ENCODE data around the gene CRTC2.

CRTC2 gene

DNA sequence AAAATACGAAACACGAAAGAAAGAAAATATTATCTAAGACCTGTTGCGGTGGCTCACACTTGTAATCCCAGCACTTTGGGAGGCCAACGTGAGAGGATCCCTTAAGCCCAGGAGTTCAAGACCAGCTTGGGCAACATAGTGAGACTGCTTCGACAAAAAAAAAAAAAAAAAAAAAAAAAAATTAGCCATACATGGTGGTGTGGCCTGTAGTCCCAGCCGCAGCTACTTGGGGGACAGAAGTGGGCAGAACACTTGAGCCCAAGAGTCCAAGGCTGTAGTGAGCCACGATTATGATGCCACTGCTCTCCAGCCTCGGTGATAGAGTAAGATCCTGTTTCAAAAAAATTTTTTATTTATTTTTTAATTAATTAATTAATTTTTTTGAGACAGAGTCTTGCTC, 29.2 kb upstream of the CRTC2 start:
- TF ChIP-seq FOXP2 (optimal IDR thresholded peaks at IDR 0.05; ENCODE audit: borderline replicate concordance, extremely low read depth, extremely low read length, insufficient read depth) = no peak
- TF ChIP-seq SIN3A (IDR thresholded peaks at IDR 0.05; ENCODE audit: borderline replicate concordance, insufficient read depth, low read length) = no peak
- TF ChIP-seq TAF1 (IDR thresholded peaks at IDR 0.05; ENCODE audit: borderline replicate concordance, insufficient read depth, low read length) = no peak
- no peak for TF ChIP-seq POLR2AphosphoS5 (IDR thresholded peaks at IDR 0.05; ENCODE audit: low read depth, low read length)
- TF ChIP-seq, protein P1, sequence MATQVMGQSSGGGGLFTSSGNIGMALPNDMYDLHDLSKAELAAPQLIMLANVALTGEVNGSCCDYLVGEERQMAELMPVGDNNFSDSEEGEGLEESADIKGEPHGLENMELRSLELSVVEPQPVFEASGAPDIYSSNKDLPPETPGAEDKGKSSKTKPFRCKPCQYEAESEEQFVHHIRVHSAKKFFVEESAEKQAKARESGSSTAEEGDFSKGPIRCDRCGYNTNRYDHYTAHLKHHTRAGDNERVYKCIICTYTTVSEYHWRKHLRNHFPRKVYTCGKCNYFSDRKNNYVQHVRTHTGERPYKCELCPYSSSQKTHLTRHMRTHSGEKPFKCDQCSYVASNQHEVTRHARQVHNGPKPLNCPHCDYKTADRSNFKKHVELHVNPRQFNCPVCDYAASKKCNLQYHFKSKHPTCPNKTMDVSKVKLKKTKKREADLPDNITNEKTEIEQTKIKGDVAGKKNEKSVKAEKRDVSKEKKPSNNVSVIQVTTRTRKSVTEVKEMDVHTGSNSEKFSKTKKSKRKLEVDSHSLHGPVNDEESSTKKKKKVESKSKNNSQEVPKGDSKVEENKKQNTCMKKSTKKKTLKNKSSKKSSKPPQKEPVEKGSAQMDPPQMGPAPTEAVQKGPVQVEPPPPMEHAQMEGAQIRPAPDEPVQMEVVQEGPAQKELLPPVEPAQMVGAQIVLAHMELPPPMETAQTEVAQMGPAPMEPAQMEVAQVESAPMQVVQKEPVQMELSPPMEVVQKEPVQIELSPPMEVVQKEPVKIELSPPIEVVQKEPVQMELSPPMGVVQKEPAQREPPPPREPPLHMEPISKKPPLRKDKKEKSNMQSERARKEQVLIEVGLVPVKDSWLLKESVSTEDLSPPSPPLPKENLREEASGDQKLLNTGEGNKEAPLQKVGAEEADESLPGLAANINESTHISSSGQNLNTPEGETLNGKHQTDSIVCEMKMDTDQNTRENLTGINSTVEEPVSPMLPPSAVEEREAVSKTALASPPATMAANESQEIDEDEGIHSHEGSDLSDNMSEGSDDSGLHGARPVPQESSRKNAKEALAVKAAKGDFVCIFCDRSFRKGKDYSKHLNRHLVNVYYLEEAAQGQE (IDR thresholded peaks at IDR 0.05; ENCODE audit: insufficient read depth in 1 of 2, low read depth in 2 of 2, low read length in 2 of 2) = no peak

DNA sequence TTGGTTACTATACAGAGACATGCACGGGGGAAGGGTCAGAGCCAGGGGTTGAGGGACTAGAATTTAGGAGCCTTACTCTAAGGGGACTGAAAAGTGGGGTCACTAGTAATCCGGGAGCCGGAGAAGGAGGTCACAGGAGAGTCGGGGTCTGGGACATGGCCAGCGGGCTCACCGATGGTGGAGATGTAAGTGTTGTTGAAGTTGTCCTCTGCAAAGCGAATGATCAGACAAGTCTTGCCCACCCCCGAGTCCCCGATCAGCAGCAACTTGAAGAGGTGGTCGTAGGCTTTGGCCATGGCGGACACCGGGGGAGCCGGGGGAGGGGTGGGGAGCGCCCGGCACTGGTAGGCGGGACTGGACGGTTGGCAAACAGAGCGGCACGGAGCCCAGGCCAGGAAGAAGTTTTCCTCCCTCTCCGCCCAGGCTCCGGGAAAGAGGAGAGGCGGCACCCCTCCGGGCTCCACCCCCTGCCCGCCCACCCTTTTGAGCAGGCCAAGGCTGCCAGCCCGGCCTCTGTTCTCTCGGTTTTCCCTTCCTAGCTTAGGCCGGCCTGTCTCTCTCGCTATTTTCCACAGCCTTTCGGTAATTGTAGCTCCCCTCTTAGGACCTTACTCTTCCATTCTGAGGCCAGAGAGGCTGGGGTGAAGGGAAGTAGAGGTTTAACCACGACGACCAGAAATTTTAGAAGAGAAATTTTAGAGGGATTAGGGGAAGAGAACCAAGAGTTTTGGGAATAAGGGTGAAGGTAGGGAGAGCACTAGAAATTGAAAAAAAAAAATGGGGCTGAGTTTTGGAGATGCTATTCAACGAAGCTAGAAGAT, 27.7 kb upstream of the CRTC2 start, which contains the start of gene RAB13:
Gene RAB13 (minus strand): TSS at position 399 of the 821 bp plus-strand sequence. CDS start 103 bp downstream, at position 296.
- TF ChIP-seq TAF1 (IDR thresholded peaks at IDR 0.05; ENCODE audit: borderline replicate concordance, insufficient read depth, low read length) (peak; percentile 43; the same call in 1 of the 2 replicates), POLR2AphosphoS5 (IDR thresholded peaks at IDR 0.05; ENCODE audit: low read depth, low read length) (peak; percentile 70), SIN3A (IDR thresholded peaks at IDR 0.05; ENCODE audit: borderline replicate concordance, insufficient read depth, low read length) (peak; percentile 47; the same call in 1 of the 2 replicates)
- TF ChIP-seq, protein P1 (IDR thresholded peaks at IDR 0.05; ENCODE audit: insufficient read depth in 1 of 2, low read depth in 2 of 2, low read length in 2 of 2) = no peak

DNA sequence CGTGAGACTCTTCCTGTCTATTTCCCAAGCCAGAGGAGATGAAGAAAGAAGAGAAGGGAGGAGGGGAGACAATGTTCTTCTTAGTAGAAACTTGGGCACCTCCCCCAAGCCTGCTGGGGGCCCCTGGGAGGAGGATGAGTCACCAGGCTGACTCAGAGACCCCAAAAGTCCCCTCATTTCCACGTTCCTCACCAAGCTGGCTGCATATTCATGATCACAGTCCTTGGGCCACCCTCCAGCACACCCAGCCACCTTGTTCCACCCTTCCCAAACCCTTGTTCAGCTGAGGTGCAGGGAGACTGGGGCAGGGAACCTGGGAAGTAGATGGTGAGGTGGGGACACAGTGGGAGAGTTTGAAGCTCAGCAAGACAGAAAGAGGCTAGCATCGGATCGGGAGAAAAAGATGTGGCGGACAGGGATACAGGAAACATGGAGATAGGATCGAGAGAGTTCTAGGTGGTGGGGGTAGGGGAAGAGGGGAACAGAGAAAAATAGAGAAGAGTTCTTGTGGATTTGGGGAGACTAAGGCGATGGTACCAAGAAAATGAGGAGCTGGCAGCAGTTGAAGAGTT, 27.0 kb upstream of the CRTC2 start:
- TF ChIP-seq SIN3A (IDR thresholded peaks at IDR 0.05; ENCODE audit: borderline replicate concordance, insufficient read depth, low read length) = no peak
- TF ChIP-seq FOXP2 (optimal IDR thresholded peaks at IDR 0.05; ENCODE audit: borderline replicate concordance, extremely low read depth, extremely low read length, insufficient read depth) = no peak
- TF ChIP-seq POLR2AphosphoS5 (IDR thresholded peaks at IDR 0.05; ENCODE audit: low read depth, low read length) = no peak
- peak; percentile 39; the same call in 1 of the 2 replicates for TF ChIP-seq TAF1 (IDR thresholded peaks at IDR 0.05; ENCODE audit: borderline replicate concordance, insufficient read depth, low read length)
- TF ChIP-seq, protein P1 (IDR thresholded peaks at IDR 0.05; ENCODE audit: insufficient read depth in 1 of 2, low read depth in 2 of 2, low read length in 2 of 2) = no peak

DNA sequence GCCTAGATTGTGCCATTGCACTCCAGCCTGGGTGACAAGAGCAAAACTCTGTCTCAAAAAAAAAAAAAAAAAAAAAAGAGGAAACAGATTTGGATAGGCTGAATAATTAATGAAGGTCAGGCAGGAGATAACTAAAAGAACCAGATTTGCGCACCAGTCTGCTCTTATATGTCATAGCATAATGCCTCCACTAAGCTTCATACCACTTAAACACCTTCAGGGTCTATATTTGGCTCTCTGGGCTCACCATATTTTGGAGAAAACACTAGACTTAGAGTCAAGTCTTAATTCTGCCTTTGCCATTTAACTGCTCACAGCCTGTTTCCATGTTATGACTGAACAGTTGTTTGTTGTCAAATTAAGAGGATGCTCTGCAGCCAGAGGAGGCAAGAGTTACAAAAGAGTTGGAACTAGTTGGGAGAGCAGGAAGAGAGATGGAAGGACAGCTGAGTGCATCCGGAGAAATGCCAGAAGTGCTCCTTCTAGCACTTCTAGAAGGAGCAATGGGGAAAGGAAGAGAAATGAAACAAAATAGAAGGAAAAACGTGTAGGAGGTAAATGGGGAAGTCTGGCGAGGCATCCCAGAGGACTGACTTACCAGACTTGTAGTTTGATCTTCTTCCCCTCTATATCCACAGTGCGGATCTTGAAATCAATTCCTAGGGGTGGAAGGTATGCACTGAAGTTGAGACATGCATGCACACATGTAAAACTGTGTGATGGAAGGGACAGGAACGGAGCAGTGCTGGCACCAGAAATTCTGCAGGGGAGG, 25.9 kb upstream of the CRTC2 start:
- TF ChIP-seq SIN3A (IDR thresholded peaks at IDR 0.05; ENCODE audit: borderline replicate concordance, insufficient read depth, low read length) (no peak), FOXP2 (optimal IDR thresholded peaks at IDR 0.05; ENCODE audit: borderline replicate concordance, extremely low read depth, extremely low read length, insufficient read depth) (no peak), POLR2AphosphoS5 (IDR thresholded peaks at IDR 0.05; ENCODE audit: low read depth, low read length) (no peak), TAF1 (IDR thresholded peaks at IDR 0.05; ENCODE audit: borderline replicate concordance, insufficient read depth, low read length) (no peak)
- TF ChIP-seq, protein P1 (IDR thresholded peaks at IDR 0.05; ENCODE audit: insufficient read depth in 1 of 2, low read depth in 2 of 2, low read length in 2 of 2) = no peak
